Mammary epithelial cell (primary cell): ENCODE measurements around the gene COG8.

ENCODE experiments used
- CTCF ChIP-seq, 2 donors: IDR thresholded peaks in 1 of 2; conservative IDR thresholded peaks in 1 of 2; 2 replicates each; pipeline ENCODE4 v1.5.1; 2011 to 2012; ENCODE audit warnings: inconsistent platforms in 2 of 2, low read length in 2 of 2, mild to moderate bottlenecking in 2 of 2, control low read depth in 1 of 2, low read depth in 1 of 2; ENCODE audit not compliant: insufficient read depth in 1 of 2; ENCODE audit errors: extremely low read depth in 1 of 2
- EZH2 ChIP-seq: IDR thresholded peaks from 2 replicates; pipeline ENCODE4 v1.6.1; 2012; ENCODE audit warnings: low read length, inconsistent platforms, borderline replicate concordance

DNA sequence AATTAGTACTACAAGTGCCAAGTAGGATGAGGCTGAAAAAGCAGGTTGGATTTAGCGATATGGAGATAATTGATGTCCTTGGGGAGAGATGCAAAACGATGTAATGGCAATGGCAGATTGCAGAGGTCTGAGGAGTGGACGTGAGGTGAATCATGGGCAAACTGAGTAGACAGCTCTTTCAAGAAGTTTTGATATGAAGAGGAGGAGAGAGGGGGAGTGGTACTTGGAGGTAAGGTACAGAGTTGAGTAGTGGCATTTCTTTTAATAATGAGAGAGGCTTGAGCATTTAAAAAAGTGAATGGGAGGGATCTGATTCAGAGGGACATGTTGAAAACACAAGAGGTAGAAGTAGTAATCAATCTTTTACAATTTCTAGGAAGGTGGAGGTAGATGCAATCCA is 46.0 kb downstream of the COG8 start:
- TF ChIP-seq CTCF (conservative IDR thresholded peaks at IDR 0.05 in 1 of 2, IDR thresholded peaks at IDR 0.05 in 1 of 2; ENCODE audit: extremely low read depth in 1 of 2, insufficient read depth in 1 of 2, low read depth in 1 of 2, low read length in 2 of 2) (no peak), EZH2 (no peak)
